Osteocyte (in vitro differentiated cells): ENCODE results near the gene BCAP31. TPM values are rescaled to one million over a fixed set of nuclear protein-coding genes. Genes with fewer than 3 reads are reported as not detected.

Source experiments
- DNase-seq: peaks from one replicate; pipeline ENCODE4 v3.0.0; 2021; ENCODE audit warnings: mixed read lengths; ENCODE audit not compliant: unreplicated experiment; ENCODE audit errors: extremely low spot score
- H3K27ac Mint-ChIP-seq: one replicate; pipeline ENCODE4 v1.8.0; 2021; ENCODE audit warnings: mild to moderate bottlenecking, mixed read lengths; ENCODE audit not compliant: unreplicated experiment
- H3K27me3 Mint-ChIP-seq: one replicate; pipeline ENCODE4 v1.8.0; 2021; ENCODE audit warnings: mixed read lengths; ENCODE audit not compliant: unreplicated experiment
- H3K36me3 Mint-ChIP-seq: one replicate; pipeline ENCODE4 v1.8.0; 2021; ENCODE audit warnings: mixed read lengths; ENCODE audit not compliant: unreplicated experiment
- H3K4me1 Mint-ChIP-seq: one replicate; pipeline ENCODE4 v1.8.0; 2021; ENCODE audit warnings: mixed read lengths; ENCODE audit not compliant: unreplicated experiment
- H3K4me3 Mint-ChIP-seq: one replicate; pipeline ENCODE4 v1.8.0; 2021; ENCODE audit warnings: mild to moderate bottlenecking, moderate library complexity, mixed read lengths; ENCODE audit not compliant: unreplicated experiment
- H3K9me3 Mint-ChIP-seq: one replicate; pipeline ENCODE4 v1.8.0; 2021; ENCODE audit warnings: mixed read lengths; ENCODE audit not compliant: unreplicated experiment
- CTCF ChIP-seq: fragments of 200-600 bp; sonication (generic); IDR thresholded peaks from 2 replicates; pipeline ENCODE4 v1.5.0; 2021; ENCODE audit warnings: antibody characterized with exemption, mild to moderate bottlenecking, moderate library complexity
- total RNA-seq: library from RNA; stranded (reverse); gene quantifications from 2 replicates; pipeline ENCODE4 v1.2.1, GENCODE V29; 2021

BCAP31 gene
- total RNA-seq, 1 donor from 2014 or later: 172 TPM

GRCh38 chrX:153657161-153657560 is 67.0 kb downstream of the BCAP31 start:
- H3K4me1 Mint-ChIP-seq: no peaks in the 10 kb centered on the region
- H3K27me3 Mint-ChIP-seq: peaks cover 23% of the 10 kb centered on the region
- H3K27ac Mint-ChIP-seq: no peak overlapping the region
- H3K4me3 Mint-ChIP-seq: no peak overlapping the region
- H3K36me3 Mint-ChIP-seq: peaks cover 3% of the 10 kb centered on the region
- peaks cover 21% of the 10 kb centered on the region for H3K9me3 Mint-ChIP-seq
- DNase-seq: no peak
- no peak for TF ChIP-seq CTCF

GRCh38 chrX:153653556-153653955 is 70.6 kb downstream of the BCAP31 start:
- no peak for DNase-seq
- no peak overlapping the region for H3K4me3 Mint-ChIP-seq
- H3K4me1 Mint-ChIP-seq: no peaks in the 10 kb centered on the region
- no peaks in the 10 kb centered on the region for H3K36me3 Mint-ChIP-seq
- peaks cover 14% of the 10 kb centered on the region for H3K9me3 Mint-ChIP-seq
- no peak for TF ChIP-seq CTCF
- H3K27ac Mint-ChIP-seq: no peak overlapping the region
- H3K27me3 Mint-ChIP-seq: peaks cover 2% of the 10 kb centered on the region

GRCh38 chrX:153651540-153652079 is 72.6 kb downstream of the BCAP31 start:
- Mint-ChIP-seq H3K4me1 (no peaks in the 10 kb centered on the region), H3K4me3 (no peak overlapping the region), H3K36me3 (no peaks in the 10 kb centered on the region), H3K9me3 (peaks cover 12% of the 10 kb centered on the region), H3K27me3 (peaks cover 5% of the 10 kb centered on the region), H3K27ac (no peak overlapping the region)
- peak; percentile 25 for TF ChIP-seq CTCF
- no peak for DNase-seq

- H3K9me3 Mint-ChIP-seq: peaks cover 12% of the 10 kb centered on the region
- peaks cover 9% of the 10 kb centered on the region for H3K27me3 Mint-ChIP-seq
- no peak for DNase-seq
- H3K27ac Mint-ChIP-seq: no peak overlapping the region
- H3K36me3 Mint-ChIP-seq: no peaks in the 10 kb centered on the region
- no peaks in the 10 kb centered on the region for H3K4me1 Mint-ChIP-seq
- no peak for TF ChIP-seq CTCF
- H3K4me3 Mint-ChIP-seq: no peak overlapping the region
These were observed 73.2 kb downstream of the BCAP31 start for GRCh38 chrX:153650959-153651358.

Other genes with a start within 250 kb of the BCAP31 start
- 1,581 and 1,633 TPM in 2 replicates for gene BGN, start 229.4 kb downstream of the BCAP31 start, total RNA-seq
- 0.21 and 0.39 TPM in 2 replicates for gene ATP2B3, start 206.7 kb downstream of the BCAP31 start, total RNA-seq
- gene CCNQ, start 125.2 kb downstream of the BCAP31 start, total RNA-seq: 16.0 and 18.8 TPM in 2 replicates
- gene DUSP9, start 77.2 kb downstream of the BCAP31 start, total RNA-seq: 0.91 and 1.3 TPM in 2 replicates
- 3.6 and 5.1 TPM in 2 replicates for gene PNCK, start 50.6 kb downstream of the BCAP31 start, total RNA-seq
- gene SLC6A8, start 36.5 kb downstream of the BCAP31 start, total RNA-seq: 74.1 and 77.0 TPM in 2 replicates
- gene ABCD1, start 469 bp upstream of the BCAP31 start, total RNA-seq: 19.7 and 22.3 TPM in 2 replicates
- gene PLXNB3, start 39.9 kb upstream of the BCAP31 start, total RNA-seq: 8.7 and 9.1 TPM in 2 replicates
- gene SRPK3, start 56.7 kb upstream of the BCAP31 start, total RNA-seq: not detected in 2 replicates
- 63.5 and 64.8 TPM in 2 replicates for gene IDH3G, start 70.0 kb upstream of the BCAP31 start, total RNA-seq
- 287 and 297 TPM in 2 replicates for gene SSR4, start 70.3 kb upstream of the BCAP31 start, total RNA-seq
- gene PDZD4, start 106.2 kb upstream of the BCAP31 start, total RNA-seq: 23.9 and 26.6 TPM in 2 replicates
- 13.0 and 16.6 TPM in 2 replicates for gene L1CAM, start 161.8 kb upstream of the BCAP31 start, total RNA-seq
- gene AVPR2, start 180.3 kb upstream of the BCAP31 start, total RNA-seq: not detected in 2 replicates
- gene ARHGAP4, start 201.9 kb upstream of the BCAP31 start, total RNA-seq: 4.9 and 5.3 TPM in 2 replicates
- 94.1 and 96.6 TPM in 2 replicates for gene NAA10, start 210.7 kb upstream of the BCAP31 start, total RNA-seq
- gene RENBP, start 220.3 kb upstream of the BCAP31 start, total RNA-seq: 18.7 and 18.9 TPM in 2 replicates
- 73.7 and 74.8 TPM in 2 replicates for gene HCFC1, start 247.4 kb upstream of the BCAP31 start, total RNA-seq
- 19.2 and 19.3 TPM in 2 replicates for gene TMEM187, start 248.4 kb upstream of the BCAP31 start, total RNA-seq